Loucy (cell line): ENCODE data around the gene STOX1.

ENCODE experiments used
- CTCF ChIP-seq: fragments of 200-600 bp; sonication (generic); conservative IDR thresholded peaks from 2 replicates; pipeline ENCODE4 v1.5.1; 2014; ENCODE audit warnings: mild to moderate bottlenecking, antibody characterized with exemption, low read length
- EZH2phosphoT487 ChIP-seq: fragments of 200-600 bp; IDR thresholded peaks from 2 replicates; pipeline ENCODE4 v1.6.1; 2018; ENCODE audit warnings: antibody characterized with exemption, mild to moderate bottlenecking, moderate library complexity, borderline replicate concordance

DNA sequence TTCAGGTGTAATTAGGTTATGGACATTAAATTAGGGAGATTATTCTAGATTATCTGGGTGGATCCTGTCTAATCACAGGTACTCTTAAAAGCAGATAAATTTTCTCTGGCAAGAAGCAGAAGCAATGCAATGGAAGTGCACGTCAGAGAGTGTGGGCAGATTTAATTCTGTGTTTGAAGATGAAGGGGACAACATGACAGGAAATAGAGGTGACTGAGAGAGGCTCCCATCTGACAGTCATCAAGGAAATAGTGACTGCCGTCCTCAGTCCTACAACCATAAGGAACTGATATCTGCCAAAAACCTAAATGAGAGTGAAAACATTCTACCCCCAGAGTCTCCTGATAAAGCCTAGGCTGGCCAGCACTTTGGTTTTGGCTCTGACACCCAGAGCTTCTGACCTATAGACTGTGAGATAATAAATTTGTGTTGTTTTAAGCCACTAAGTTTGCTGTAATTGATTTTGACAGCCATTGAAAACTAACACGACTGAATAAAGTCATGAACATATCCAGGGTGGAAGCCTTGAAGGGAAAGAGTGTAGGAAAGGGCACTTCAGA lies 43.3 kb downstream of the STOX1 start:
- no peak for TF ChIP-seq CTCF
- no peak for TF ChIP-seq EZH2phosphoT487
